Aorta (tissue), 5 donors: ENCODE results near the gene CLCA2. TPM values are rescaled to one million over a fixed set of nuclear protein-coding genes. Genes with fewer than 3 reads are reported as not detected.

Experiments used
- ATAC-seq: fragments of 200-7000 bp; cut with Tn5 transposase; one replicate; pipeline ENCODE4 v1.9.1; 2022; ENCODE audit warnings: moderate library complexity; ENCODE audit not compliant: low FRiP score
- DNase-seq, 2 donors: peaks; one replicate each; pipeline ENCODE4 v3.0.0-alpha.2; 2020
- H3K27ac ChIP-seq, 2 donors: one replicate each; pipeline ENCODE4 v1.5.1; 2013; ENCODE audit warnings: low read length in 2 of 2, mild to moderate bottlenecking in 2 of 2, moderate library complexity in 2 of 2, control low read depth in 1 of 2, inconsistent platforms in 1 of 2, low read depth in 1 of 2
- H3K27me3 ChIP-seq, 2 donors: one replicate each; pipeline ENCODE4 v1.6.1; 2013; ENCODE audit warnings: control low read depth in 1 of 2, low read length in 1 of 2, mild to moderate bottlenecking in 1 of 2, moderate library complexity in 1 of 2; ENCODE audit not compliant: insufficient read depth in 2 of 2, control insufficient read depth in 1 of 2
- H3K36me3 ChIP-seq, 2 donors: one replicate each; pipeline ENCODE4 v1.6.1; 2013; ENCODE audit warnings: control low read depth in 1 of 2, low read length in 1 of 2, mild to moderate bottlenecking in 1 of 2; ENCODE audit not compliant: insufficient read depth in 2 of 2, control insufficient read depth in 1 of 2
- H3K4me1 ChIP-seq, 2 donors: one replicate each; pipeline ENCODE4 v1.6.1; 2013; ENCODE audit warnings: low read length in 2 of 2, control low read depth in 1 of 2, mild to moderate bottlenecking in 1 of 2, moderate library complexity in 1 of 2; ENCODE audit not compliant: insufficient read depth in 2 of 2, control insufficient read depth in 1 of 2
- H3K4me3 ChIP-seq, 2 donors: one replicate each; pipeline ENCODE4 v1.5.1; 2013; ENCODE audit warnings: low read length in 2 of 2, control low read depth in 1 of 2, mild to moderate bottlenecking in 1 of 2
- H3K9me3 ChIP-seq: one replicate; pipeline ENCODE4 v1.6.1; 2013; ENCODE audit warnings: mild to moderate bottlenecking, low read length; ENCODE audit not compliant: control insufficient read depth
- WGBS, 2 donors: extraction: QIAGEN DNeasy Blood & Tissue Kit; methylation state at CpG; one replicate each; pipeline ENCODE4 v1.1.7; 2013; 5-methylcytosine and 5-hydroxymethylcytosine counted together
- intact Hi-C, 2 donors: fragments of 100-400 bp; cut with DNase I; formaldehyde crosslinking; loops; one replicate each; pipeline versions ENCODE4 v1.14.2 to v1.15.0; 2022
- polyA plus RNA-seq, 2 donors: library from polyadenylated mRNA; stranded (reverse); fragments of 200-250 nt; gene quantifications; one replicate each; pipeline ENCODE4 v1.2.3, GENCODE V29; 2013
- total RNA-seq, 2 donors: library from RNA; stranded (reverse); fragmentation: NEBNext Ultra II Directional; extraction: Animal tissue kit (Norgen Biotek cat#: 25700); gene quantifications; one replicate each; pipeline ENCODE4 v1.2.1, GENCODE V29; 2021
- donor health status: healthy with polysubstance abuse.
- donor health status: Bipolar disorder and iron deficiency.
- donor health status: DM: no; HTN: no; CAD: no.
- donor health status: DM: no; HTN: no; CAD: no.
- donor health status: DM: yes; HTN: yes; CAD: no.

CLCA2 gene
- total and polyA plus RNA-seq, 4 donors, result 0.10 to 0.36 (median 0.13) TPM; not detected in 1

- Histone ChIP-seq H3K27me3 (no peaks in the 10 kb centered on the region), H3K4me3 (no peak overlapping the region), H3K27ac (no peak overlapping the region), H3K36me3 (no peaks in the 10 kb centered on the region), H3K9me3 (no peaks in the 10 kb centered on the region), H3K4me1 (no peaks in the 10 kb centered on the region)
- ATAC-seq (no peak), DNase-seq (no peak)
- intact Hi-C loops, result no loop called here
- WGBS, 2 donors, result 83 to 84% methylated on average over 3 of the region's 3 CpGs
These were observed 37.5 kb downstream of the CLCA2 start for GRCh38 chr1:86461482-86461881.

GRCh38 chr1:86464819-86465218 is 40.8 kb downstream of the CLCA2 start:
- H3K36me3 ChIP-seq, result no peaks in the 10 kb centered on the region
- H3K27me3 ChIP-seq, result no peaks in the 10 kb centered on the region
- H3K4me3 ChIP-seq, result no peak overlapping the region
- no peak overlapping the region for H3K27ac ChIP-seq
- WGBS, 2 donors, result 84 to 87% methylated on average over 1 of the region's 1 CpG
- no peaks in the 10 kb centered on the region for H3K9me3 ChIP-seq
- ATAC-seq, result no peak
- DNase-seq, result no peak
- intact Hi-C loops, result no loop called here
- H3K4me1 ChIP-seq, result no peaks in the 10 kb centered on the region

- ATAC-seq (no peak), DNase-seq (no peak)
- intact Hi-C loops, result no loop called here
- Histone ChIP-seq H3K9me3 (no peaks in the 10 kb centered on the region), H3K27me3 (no peaks in the 10 kb centered on the region), H3K4me3 (no peak overlapping the region), H3K36me3 (no peaks in the 10 kb centered on the region), H3K27ac (no peak overlapping the region), H3K4me1 (no peaks in the 10 kb centered on the region)
- 68% methylated on average over 2 of the region's 2 CpGs for WGBS, 2 donors
These were observed 42.3 kb downstream of the CLCA2 start for GRCh38 chr1:86466109-86466844.

DNA sequence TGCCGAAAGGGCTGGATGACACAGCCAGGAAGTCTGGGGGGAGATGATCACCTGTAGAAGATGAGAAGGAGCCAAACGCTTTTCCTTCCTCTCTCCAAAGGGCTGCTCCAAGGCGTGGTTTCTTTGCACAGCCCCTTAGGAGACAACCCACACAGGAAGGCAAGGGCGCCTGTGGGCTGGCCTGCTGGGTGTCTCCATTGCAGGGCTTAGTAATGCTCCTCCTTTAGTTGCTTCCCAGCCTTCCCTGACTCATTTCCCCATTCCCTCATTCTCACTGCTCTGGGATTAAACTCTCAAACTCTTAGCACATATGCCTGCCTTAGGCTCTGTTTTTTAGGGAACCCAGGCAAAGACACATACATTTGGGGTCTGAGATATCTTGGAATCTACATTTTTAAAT is 43.0 kb downstream of the CLCA2 start:
- H3K27ac ChIP-seq, result no peak overlapping the region
- no peaks in the 10 kb centered on the region for H3K4me1 ChIP-seq
- intact Hi-C loops, result no loop called here
- ATAC-seq, result no peak
- no peak overlapping the region for H3K4me3 ChIP-seq
- no peaks in the 10 kb centered on the region for H3K27me3 ChIP-seq
- DNase-seq, result no peak
- no peaks in the 10 kb centered on the region for H3K9me3 ChIP-seq
- 87 to 88% methylated on average over 4 of the region's 4 CpGs for WGBS, 2 donors
- no peaks in the 10 kb centered on the region for H3K36me3 ChIP-seq

GRCh38 chr1:86468501-86468977 is 44.6 kb downstream of the CLCA2 start, which contains the start of gene CLCA1:
TSS of gene CLCA1 (plus strand) at chr1:86468927. CDS start at chr1:86468972, 45 bp downstream.
- no peaks in the 10 kb centered on the region for H3K9me3 ChIP-seq
- H3K27me3 ChIP-seq, result no peaks in the 10 kb centered on the region
- H3K4me1 ChIP-seq, result no peaks in the 10 kb centered on the region
- whole genome bisulfite sequencing, 2 donors, result 62 to 72% methylated on average over 7 of the region's 7 CpGs
- intact Hi-C loops, result no loop called here
- DNase-seq (no peak), ATAC-seq (no peak)
- no peak within 1 kb of the TSS for H3K4me3 ChIP-seq
- no peaks in the 10 kb centered on the region for H3K36me3 ChIP-seq
- no peak within 1 kb of the TSS for H3K27ac ChIP-seq

- H3K27ac ChIP-seq, result no peak overlapping the region
- no peaks in the 10 kb centered on the region for H3K36me3 ChIP-seq
- no peak for DNase-seq
- H3K9me3 ChIP-seq, result no peaks in the 10 kb centered on the region
- intact Hi-C loops, result loop anchor here in 1 of 2 donors (5.0 to 10.0 kb wide), 3 partner anchors 216 to 614 kb away; no protein-coding TSS in a partner anchor
- 68 to 77% methylated on average over 10 of the region's 10 CpGs for WGBS, 2 donors
- no peaks in the 10 kb centered on the region for H3K27me3 ChIP-seq
- no peaks in the 10 kb centered on the region for H3K4me1 ChIP-seq
- no peak overlapping the region for H3K4me3 ChIP-seq
- ATAC-seq, result no peak
These were observed 46.9 kb downstream of the CLCA2 start for GRCh38 chr1:86470859-86471258.

GRCh38 chr1:86471291-86471690 is 47.3 kb downstream of the CLCA2 start:
- H3K9me3 ChIP-seq, result no peaks in the 10 kb centered on the region
- H3K27ac ChIP-seq, result no peak overlapping the region
- intact Hi-C loops, result loop anchor here in 1 of 2 donors (5.0 to 10.0 kb wide), 3 partner anchors 216 to 614 kb away; no protein-coding TSS in a partner anchor

GRCh38 chr1:86472152-86472551 is 48.2 kb downstream of the CLCA2 start:
- WGBS, 2 donors, result 74 to 83% methylated on average over 4 of the region's 4 CpGs
- no peaks in the 10 kb centered on the region for H3K4me1 ChIP-seq
- DNase-seq (no peak), ATAC-seq (no peak)
- no peak overlapping the region for H3K27ac ChIP-seq
- no peak overlapping the region for H3K4me3 ChIP-seq
- no peaks in the 10 kb centered on the region for H3K9me3 ChIP-seq
- intact Hi-C loops, result loop anchor here in 1 of 2 donors (5.0 to 10.0 kb wide), 3 partner anchors 215 to 613 kb away; no protein-coding TSS in a partner anchor
- no peaks in the 10 kb centered on the region for H3K36me3 ChIP-seq
- no peaks in the 10 kb centered on the region for H3K27me3 ChIP-seq

More at GRCh38 chr1:86471291-86471690, 47.3 kb downstream of the CLCA2 start:
- Histone ChIP-seq H3K36me3 (no peaks in the 10 kb centered on the region), H3K4me1 (no peaks in the 10 kb centered on the region), H3K4me3 (no peak overlapping the region), H3K27me3 (no peaks in the 10 kb centered on the region)
- no peak for ATAC-seq
- DNase-seq, result no peak

DNA sequence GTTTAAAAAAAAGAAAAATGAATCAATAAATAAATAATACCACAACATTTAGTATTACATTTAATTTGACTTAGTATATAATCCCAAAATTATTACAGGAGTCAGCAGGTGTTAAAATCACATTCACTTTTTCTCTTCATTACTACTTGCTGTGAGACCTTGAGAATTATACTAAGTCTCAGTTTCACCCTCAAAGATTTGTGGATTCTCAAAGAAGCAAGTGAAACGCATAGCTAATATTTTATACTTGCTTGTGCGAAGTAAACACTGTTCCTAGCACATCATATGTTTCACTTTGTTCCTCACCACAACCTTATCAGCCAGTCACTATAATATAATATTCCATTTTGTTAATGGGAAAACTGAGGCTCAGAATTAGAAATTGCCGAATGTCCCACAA is 48.8 kb downstream of the CLCA2 start:
- Histone ChIP-seq H3K36me3 (no peaks in the 10 kb centered on the region), H3K4me3 (no peak overlapping the region), H3K9me3 (no peaks in the 10 kb centered on the region), H3K27me3 (no peaks in the 10 kb centered on the region), H3K27ac (no peak overlapping the region), H3K4me1 (no peaks in the 10 kb centered on the region)
- 74 to 96% methylated on average over 3 of the region's 3 CpGs for WGBS, 2 donors
- no peak for ATAC-seq
- intact Hi-C loops, result loop anchor here in 1 of 2 donors (5.0 to 10.0 kb wide), 3 partner anchors 215 to 612 kb away; no protein-coding TSS in a partner anchor
- DNase-seq, result no peak
